Body of pancreas (tissue), 4 donors: ENCODE results near the gene CTNNA2.

ENCODE experiments used
- POLR2A ChIP-seq, 3 donors: fragments of 450-650 bp; IDR thresholded peaks; one replicate each; pipeline ENCODE4 v1.6.1; 2016; ENCODE audit warnings: antibody characterized with exemption in 3 of 3, mild to moderate bottlenecking in 2 of 3
- TF ChIP-seq, protein P1 (sequence below), 7 experiments: fragments of 450-650 bp in 4 of 7; fragments of 200-600 bp in 3 of 7; sonication (generic) in 3 of 7; IDR thresholded peaks; one replicate each; pipeline ENCODE4 v1.5.1; 2016 to 2019; ENCODE audit warnings: antibody characterized with exemption in 7 of 7

DNA sequence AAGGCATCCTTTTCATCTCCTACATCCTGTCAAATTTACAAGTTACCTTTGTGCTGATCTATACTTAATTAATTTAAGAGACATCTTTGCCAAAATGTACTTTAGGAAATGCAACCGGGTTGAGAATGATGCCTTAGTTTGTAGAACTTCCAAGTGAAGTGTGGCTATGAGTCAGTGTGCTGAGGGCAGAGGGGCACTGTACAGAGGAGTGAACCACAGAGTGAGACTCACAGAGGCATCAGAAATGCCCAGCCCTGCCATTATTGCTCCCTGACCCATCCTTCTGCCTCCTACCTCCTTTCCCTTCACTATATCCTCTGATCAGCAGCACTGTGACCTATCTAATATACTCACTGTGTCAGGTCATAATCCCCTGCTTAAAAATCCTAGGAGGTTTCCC, 471.6 kb downstream of the CTNNA2 start:
- no peak for TF ChIP-seq POLR2A (IDR thresholded peaks at IDR 0.05)
- TF ChIP-seq, protein P1, sequence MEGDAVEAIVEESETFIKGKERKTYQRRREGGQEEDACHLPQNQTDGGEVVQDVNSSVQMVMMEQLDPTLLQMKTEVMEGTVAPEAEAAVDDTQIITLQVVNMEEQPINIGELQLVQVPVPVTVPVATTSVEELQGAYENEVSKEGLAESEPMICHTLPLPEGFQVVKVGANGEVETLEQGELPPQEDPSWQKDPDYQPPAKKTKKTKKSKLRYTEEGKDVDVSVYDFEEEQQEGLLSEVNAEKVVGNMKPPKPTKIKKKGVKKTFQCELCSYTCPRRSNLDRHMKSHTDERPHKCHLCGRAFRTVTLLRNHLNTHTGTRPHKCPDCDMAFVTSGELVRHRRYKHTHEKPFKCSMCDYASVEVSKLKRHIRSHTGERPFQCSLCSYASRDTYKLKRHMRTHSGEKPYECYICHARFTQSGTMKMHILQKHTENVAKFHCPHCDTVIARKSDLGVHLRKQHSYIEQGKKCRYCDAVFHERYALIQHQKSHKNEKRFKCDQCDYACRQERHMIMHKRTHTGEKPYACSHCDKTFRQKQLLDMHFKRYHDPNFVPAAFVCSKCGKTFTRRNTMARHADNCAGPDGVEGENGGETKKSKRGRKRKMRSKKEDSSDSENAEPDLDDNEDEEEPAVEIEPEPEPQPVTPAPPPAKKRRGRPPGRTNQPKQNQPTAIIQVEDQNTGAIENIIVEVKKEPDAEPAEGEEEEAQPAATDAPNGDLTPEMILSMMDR (IDR thresholded peaks at IDR 0.05), result no peak
